ENCODE measurements around the gene ERVH48-1.

DNA sequence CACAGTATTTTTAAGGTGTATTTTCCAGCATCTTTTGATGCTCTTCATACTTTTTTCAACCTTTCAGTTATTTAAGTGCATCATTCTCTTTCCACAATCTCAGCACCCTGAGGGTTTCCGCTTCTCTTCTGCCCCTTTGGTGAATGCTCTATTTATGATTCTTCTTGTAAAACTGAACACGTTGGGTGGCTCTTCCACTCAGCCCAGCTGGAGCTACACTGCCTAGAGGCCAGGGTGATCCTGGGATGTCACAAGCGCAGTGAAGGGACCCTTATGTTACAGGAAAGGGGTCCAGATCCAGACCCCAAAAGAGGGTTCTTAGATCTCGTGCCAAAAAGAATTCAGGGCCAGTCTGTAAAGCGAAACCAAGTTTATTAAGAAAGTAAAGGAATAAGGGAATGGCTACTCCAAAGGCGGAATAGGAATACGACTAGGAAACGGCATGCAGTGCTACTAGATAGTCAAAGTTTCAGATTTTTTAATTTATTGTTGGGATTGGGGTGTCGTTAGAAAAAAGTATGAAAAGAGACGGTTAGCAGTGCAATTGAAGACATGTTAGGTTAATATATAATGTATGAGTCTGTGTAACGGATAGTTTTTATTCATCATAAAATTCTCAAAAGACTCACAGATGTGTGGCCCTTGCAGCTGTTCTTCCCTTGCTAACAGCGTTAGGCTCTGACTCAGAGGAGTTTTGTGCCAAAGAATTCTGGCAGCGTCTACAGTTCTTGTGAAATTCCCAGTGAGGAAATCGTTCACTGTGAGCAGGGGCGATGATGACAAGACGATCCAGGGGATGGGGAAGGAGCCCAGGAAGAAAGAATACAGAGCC, 14.4 kb upstream of the ERVH48-1 start:
- TF ChIP-seq JUND (IDR thresholded peaks at IDR 0.05; ENCODE audit: low read length) (no peak), ZNF274 (IDR thresholded peaks at IDR 0.05; ENCODE audit: borderline replicate concordance, extremely low read depth, low read length) (no peak), EP300 (IDR thresholded peaks at IDR 0.05; ENCODE audit: borderline replicate concordance in 1 of 2, low read depth in 2 of 2, low read length in 2 of 2) (no peak), BRCA1 (IDR thresholded peaks at IDR 0.05; ENCODE audit: low read depth, low read length) (no peak), CBX8 (IDR thresholded peaks at IDR 0.05; ENCODE audit: borderline replicate concordance, low read depth, low read length) (no peak), E2F6 (IDR thresholded peaks at IDR 0.05) (no peak), POLR2AphosphoS5 (IDR thresholded peaks at IDR 0.05; ENCODE audit: low read depth, low read length) (no peak), BCL11A (IDR thresholded peaks at IDR 0.05; ENCODE audit: low read depth in 2 of 2, low read length in 2 of 2) (no peak), POLR2A (IDR thresholded peaks at IDR 0.05; ENCODE audit: control extremely low read depth in 1 of 2, low read depth in 2 of 2, low read length in 2 of 2) (no peak), SIRT6 (IDR thresholded peaks at IDR 0.05; ENCODE audit: low read length) (no peak)
- TF ChIP-seq, protein P1, sequence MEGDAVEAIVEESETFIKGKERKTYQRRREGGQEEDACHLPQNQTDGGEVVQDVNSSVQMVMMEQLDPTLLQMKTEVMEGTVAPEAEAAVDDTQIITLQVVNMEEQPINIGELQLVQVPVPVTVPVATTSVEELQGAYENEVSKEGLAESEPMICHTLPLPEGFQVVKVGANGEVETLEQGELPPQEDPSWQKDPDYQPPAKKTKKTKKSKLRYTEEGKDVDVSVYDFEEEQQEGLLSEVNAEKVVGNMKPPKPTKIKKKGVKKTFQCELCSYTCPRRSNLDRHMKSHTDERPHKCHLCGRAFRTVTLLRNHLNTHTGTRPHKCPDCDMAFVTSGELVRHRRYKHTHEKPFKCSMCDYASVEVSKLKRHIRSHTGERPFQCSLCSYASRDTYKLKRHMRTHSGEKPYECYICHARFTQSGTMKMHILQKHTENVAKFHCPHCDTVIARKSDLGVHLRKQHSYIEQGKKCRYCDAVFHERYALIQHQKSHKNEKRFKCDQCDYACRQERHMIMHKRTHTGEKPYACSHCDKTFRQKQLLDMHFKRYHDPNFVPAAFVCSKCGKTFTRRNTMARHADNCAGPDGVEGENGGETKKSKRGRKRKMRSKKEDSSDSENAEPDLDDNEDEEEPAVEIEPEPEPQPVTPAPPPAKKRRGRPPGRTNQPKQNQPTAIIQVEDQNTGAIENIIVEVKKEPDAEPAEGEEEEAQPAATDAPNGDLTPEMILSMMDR (IDR thresholded peaks at IDR 0.05; ENCODE audit: control extremely low read depth in 1 of 3, insufficient read depth in 1 of 3, low read depth in 1 of 3, low read length in 3 of 3): no peak
- TF ChIP-seq, protein P2, sequence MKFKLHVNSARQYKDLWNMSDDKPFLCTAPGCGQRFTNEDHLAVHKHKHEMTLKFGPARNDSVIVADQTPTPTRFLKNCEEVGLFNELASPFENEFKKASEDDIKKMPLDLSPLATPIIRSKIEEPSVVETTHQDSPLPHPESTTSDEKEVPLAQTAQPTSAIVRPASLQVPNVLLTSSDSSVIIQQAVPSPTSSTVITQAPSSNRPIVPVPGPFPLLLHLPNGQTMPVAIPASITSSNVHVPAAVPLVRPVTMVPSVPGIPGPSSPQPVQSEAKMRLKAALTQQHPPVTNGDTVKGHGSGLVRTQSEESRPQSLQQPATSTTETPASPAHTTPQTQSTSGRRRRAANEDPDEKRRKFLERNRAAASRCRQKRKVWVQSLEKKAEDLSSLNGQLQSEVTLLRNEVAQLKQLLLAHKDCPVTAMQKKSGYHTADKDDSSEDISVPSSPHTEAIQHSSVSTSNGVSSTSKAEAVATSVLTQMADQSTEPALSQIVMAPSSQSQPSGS (IDR thresholded peaks at IDR 0.05; ENCODE audit: low read length): no peak
